Measurements from ENCODE around the gene CIT.
"Not testable (repeated sequence)": the region's sequence is repeated elsewhere in the genome, so short reads cannot be mapped to it uniquely, and the experiment has no call there.

The CIT gene

GRCh38 chr12:119876761-119877638 is at the start of gene CIT:
Gene CIT (minus strand): TSS chr12:119877320. CDS start chr12:119876168, 1,152 bp downstream.
- peak; percentile 91 for DNase-seq

- no peak for DNase-seq
These were observed 48.1 kb upstream of the CIT start for GRCh38 chr12:119925269-119925668.

- DNase-seq, result no peak
These were observed 42.9 kb upstream of the CIT start for GRCh38 chr12:119920064-119920463.

GRCh38 chr12:119915894-119916510 is 38.9 kb upstream of the CIT start:
- DNase-seq, result no peak

GRCh38 chr12:119914666-119915065 is 37.5 kb upstream of the CIT start:
- no peak for DNase-seq

- no peak for DNase-seq
These were observed 36.6 kb upstream of the CIT start for GRCh38 chr12:119913536-119914330.

GRCh38 chr12:119911182-119911581 is 34.1 kb upstream of the CIT start:
- no peak for DNase-seq

- DNase-seq, result no peak
These were observed 33.5 kb upstream of the CIT start for GRCh38 chr12:119910586-119910985.

GRCh38 chr12:119902084-119902509 is 25.0 kb upstream of the CIT start:
- peak; percentile 42 for DNase-seq

GRCh38 chr12:119901670-119902069 is 24.6 kb upstream of the CIT start:
- DNase-seq, result no peak

GRCh38 chr12:119894916-119895315 is 17.8 kb upstream of the CIT start:
- no peak for DNase-seq

GRCh38 chr12:119892611-119893010 is 15.5 kb upstream of the CIT start:
- not testable (repeated sequence) for DNase-seq

GRCh38 chr12:119885549-119885948 is 8.4 kb upstream of the CIT start:
- DNase-seq, result no peak

- DNase-seq, result not testable (repeated sequence)
These were observed 6.7 kb upstream of the CIT start for GRCh38 chr12:119883791-119884190.

- DNase-seq, result no peak
These were observed 6.1 kb upstream of the CIT start for GRCh38 chr12:119883237-119883636.

- DNase-seq, result no peak
These were observed 474 bp upstream of the CIT start for GRCh38 chr12:119877639-119877948.

GRCh38 chr12:119870457-119870856 is 6.7 kb downstream of the CIT start:
- no peak for DNase-seq

GRCh38 chr12:119869720-119870119 is 7.4 kb downstream of the CIT start:
- DNase-seq, result peak; percentile 68

GRCh38 chr12:119868992-119869391 is 8.1 kb downstream of the CIT start:
- no peak for DNase-seq

- DNase-seq, result no peak
These were observed 12.5 kb downstream of the CIT start for GRCh38 chr12:119864591-119864990.

GRCh38 chr12:119859241-119859640 is 17.9 kb downstream of the CIT start:
- no peak for DNase-seq

- DNase-seq, result no peak
These were observed 20.0 kb downstream of the CIT start for GRCh38 chr12:119857041-119857591.

GRCh38 chr12:119850330-119850729 is 26.8 kb downstream of the CIT start:
- DNase-seq, result no peak

Measured in NCI-H226 (cell line).